NCI-H510A (cell line): ENCODE results near the gene SPANXC.
"Not testable (repeated sequence)": the region's sequence is repeated elsewhere in the genome, so short reads cannot be mapped to it uniquely, and the experiment has no call there.

Source experiments
- DNase-seq: peaks from one replicate; lab custom pipeline; 2025; lab: John Stamatoyannopoulos, UW

Gene SPANXC

GRCh38 chrX:141242417-141242816 is at the start of gene SPANXC:
Gene SPANXC, minus strand, starts transcription at chrX:141242517. Its CDS starts 60 bp downstream, at chrX:141242457.
- DNase-seq: not testable (repeated sequence)

- DNase-seq: no peak
Measured at GRCh38 chrX:141279476-141279875, 37.2 kb upstream of the SPANXC start.

GRCh38 chrX:141278306-141278705 is 36.0 kb upstream of the SPANXC start:
- DNase-seq: no peak

GRCh38 chrX:141258080-141258479 is 15.8 kb upstream of the SPANXC start:
- no peak for DNase-seq

GRCh38 chrX:141221611-141222010 is 20.7 kb downstream of the SPANXC start:
- no peak for DNase-seq

GRCh38 chrX:141220342-141221008 is 21.8 kb downstream of the SPANXC start:
- DNase-seq: no peak

- DNase-seq: no peak
Measured at GRCh38 chrX:141214196-141214595, 28.1 kb downstream of the SPANXC start.

GRCh38 chrX:141201962-141202361 is 40.4 kb downstream of the SPANXC start:
- no peak for DNase-seq
